ENCODE measurements around the gene ANXA8. TPM values are rescaled to one million over a fixed set of nuclear protein-coding genes. Genes with fewer than 3 reads are reported as not detected.
"Not testable (repeated sequence)": the region's sequence is repeated elsewhere in the genome, so short reads cannot be mapped to it uniquely, and the experiment has no call there.

Gene ANXA8
- total and polyA plus RNA-seq, 2 experiments from 2014 or later, result 87.6 to 213 TPM

GRCh38 chr10:47481768-47482181 lies 2.1 kb downstream of the ANXA8 start:
- not testable (repeated sequence) for H2AFZ ChIP-seq; H3K79me2 ChIP-seq; H3K27me3 ChIP-seq; DNase-seq (ENCODE audit: low spot score); H3K36me3 ChIP-seq (replicated peaks; ENCODE audit: insufficient read depth, low read depth); H3K9me3 ChIP-seq (ENCODE audit: low read depth); H3K9me2 ChIP-seq (replicated peaks; ENCODE audit: insufficient read depth); H3K27ac ChIP-seq; H3K4me2 ChIP-seq; H4K20me1 ChIP-seq (ENCODE audit: insufficient read depth, poor library complexity, severe bottlenecking); H3K4me1 ChIP-seq (ENCODE audit: insufficient read depth); H3K4me3 ChIP-seq
- WGBS (ENCODE audit: low lambda C conversion rate, missing lambda C conversion rate), result 82% methylated on average over 5 of the region's 6 CpGs

GRCh38 chr10:47481182-47481766 lies 2.6 kb downstream of the ANXA8 start:
- not testable (repeated sequence) for H3K9me2 ChIP-seq (replicated peaks; ENCODE audit: insufficient read depth); H4K20me1 ChIP-seq (ENCODE audit: insufficient read depth, poor library complexity, severe bottlenecking); H3K27ac ChIP-seq; H3K4me2 ChIP-seq; H2AFZ ChIP-seq; H3K9me3 ChIP-seq (ENCODE audit: low read depth); H3K79me2 ChIP-seq; H3K27me3 ChIP-seq; H3K36me3 ChIP-seq (replicated peaks; ENCODE audit: insufficient read depth, low read depth); H3K4me1 ChIP-seq (ENCODE audit: insufficient read depth); H3K4me3 ChIP-seq
- peak; percentile 23 for DNase-seq (ENCODE audit: low spot score)
- 38% methylated on average over 7 of the region's 10 CpGs for WGBS (ENCODE audit: low lambda C conversion rate, missing lambda C conversion rate)

GRCh38 chr10:47480133-47480532 lies 3.8 kb downstream of the ANXA8 start:
- not testable (repeated sequence) for H3K36me3 ChIP-seq (replicated peaks; ENCODE audit: insufficient read depth, low read depth); H3K4me2 ChIP-seq; H3K4me1 ChIP-seq (ENCODE audit: insufficient read depth); DNase-seq (ENCODE audit: low spot score); H3K4me3 ChIP-seq; H2AFZ ChIP-seq; H3K79me2 ChIP-seq; H3K27ac ChIP-seq; H3K9me2 ChIP-seq (replicated peaks; ENCODE audit: insufficient read depth); H4K20me1 ChIP-seq (ENCODE audit: insufficient read depth, poor library complexity, severe bottlenecking); H3K27me3 ChIP-seq; H3K9me3 ChIP-seq (ENCODE audit: low read depth)
- WGBS (ENCODE audit: low lambda C conversion rate, missing lambda C conversion rate), result 39% methylated on average over 2 of the region's 3 CpGs

- H3K9me2 ChIP-seq (replicated peaks; ENCODE audit: insufficient read depth); H3K9me3 ChIP-seq (ENCODE audit: low read depth); H3K4me2 ChIP-seq; H3K27me3 ChIP-seq; DNase-seq (ENCODE audit: low spot score); H3K4me3 ChIP-seq; H3K36me3 ChIP-seq (replicated peaks; ENCODE audit: insufficient read depth, low read depth); H3K27ac ChIP-seq; H3K79me2 ChIP-seq; H2AFZ ChIP-seq; H3K4me1 ChIP-seq (ENCODE audit: insufficient read depth); H4K20me1 ChIP-seq (ENCODE audit: insufficient read depth, poor library complexity, severe bottlenecking): not testable (repeated sequence)
- WGBS (ENCODE audit: low lambda C conversion rate, missing lambda C conversion rate), result 62% methylated on average over 3 of the region's 5 CpGs
These were observed 5.8 kb downstream of the ANXA8 start for GRCh38 chr10:47478114-47478513.

- H4K20me1 ChIP-seq (ENCODE audit: insufficient read depth, poor library complexity, severe bottlenecking); H3K27me3 ChIP-seq; H3K9me2 ChIP-seq (replicated peaks; ENCODE audit: insufficient read depth); H2AFZ ChIP-seq; H3K36me3 ChIP-seq (replicated peaks; ENCODE audit: insufficient read depth, low read depth); H3K4me2 ChIP-seq; H3K9me3 ChIP-seq (ENCODE audit: low read depth); H3K27ac ChIP-seq; H3K4me1 ChIP-seq (ENCODE audit: insufficient read depth); DNase-seq (ENCODE audit: low spot score); H3K79me2 ChIP-seq; H3K4me3 ChIP-seq: not testable (repeated sequence)
- WGBS (ENCODE audit: low lambda C conversion rate, missing lambda C conversion rate), result 96% methylated on average over 10 of the region's 11 CpGs
These were observed 6.8 kb downstream of the ANXA8 start for GRCh38 chr10:47477078-47477477.

- not testable (repeated sequence) for H3K79me2 ChIP-seq; H3K9me2 ChIP-seq (replicated peaks; ENCODE audit: insufficient read depth); H3K4me1 ChIP-seq (ENCODE audit: insufficient read depth); H3K27me3 ChIP-seq; DNase-seq (ENCODE audit: low spot score); H3K36me3 ChIP-seq (replicated peaks; ENCODE audit: insufficient read depth, low read depth); H4K20me1 ChIP-seq (ENCODE audit: insufficient read depth, poor library complexity, severe bottlenecking); H3K4me2 ChIP-seq; H3K4me3 ChIP-seq; H3K9me3 ChIP-seq (ENCODE audit: low read depth); H2AFZ ChIP-seq; H3K27ac ChIP-seq
- 80% methylated on average over 5 of the region's 5 CpGs for WGBS (ENCODE audit: low lambda C conversion rate, missing lambda C conversion rate)
These were observed 8.8 kb downstream of the ANXA8 start for GRCh38 chr10:47475101-47475500.

GRCh38 chr10:47473516-47473915 lies 10.4 kb downstream of the ANXA8 start:
- H2AFZ ChIP-seq; H3K9me3 ChIP-seq (ENCODE audit: low read depth); H3K79me2 ChIP-seq; H4K20me1 ChIP-seq (ENCODE audit: insufficient read depth, poor library complexity, severe bottlenecking); H3K4me2 ChIP-seq; H3K4me3 ChIP-seq; H3K9me2 ChIP-seq (replicated peaks; ENCODE audit: insufficient read depth); H3K27me3 ChIP-seq; H3K27ac ChIP-seq; H3K36me3 ChIP-seq (replicated peaks; ENCODE audit: insufficient read depth, low read depth); H3K4me1 ChIP-seq (ENCODE audit: insufficient read depth); DNase-seq (ENCODE audit: low spot score): not testable (repeated sequence)
- no CpG with 5 or more reads among the region's 7 CpGs for WGBS (ENCODE audit: low lambda C conversion rate, missing lambda C conversion rate)

- H3K27me3 ChIP-seq; H2AFZ ChIP-seq; H3K4me2 ChIP-seq; H3K4me3 ChIP-seq; H3K79me2 ChIP-seq; H4K20me1 ChIP-seq (ENCODE audit: insufficient read depth, poor library complexity, severe bottlenecking); H3K9me3 ChIP-seq (ENCODE audit: low read depth); H3K27ac ChIP-seq; H3K9me2 ChIP-seq (replicated peaks; ENCODE audit: insufficient read depth); H3K36me3 ChIP-seq (replicated peaks; ENCODE audit: insufficient read depth, low read depth); DNase-seq (ENCODE audit: low spot score); H3K4me1 ChIP-seq (ENCODE audit: insufficient read depth): not testable (repeated sequence)
- WGBS (ENCODE audit: low lambda C conversion rate, missing lambda C conversion rate), result 90% methylated on average over 1 of the region's 3 CpGs
These were observed 11.3 kb downstream of the ANXA8 start for GRCh38 chr10:47472647-47473046.

- not testable (repeated sequence) for H3K79me2 ChIP-seq; DNase-seq (ENCODE audit: low spot score); H3K36me3 ChIP-seq (replicated peaks; ENCODE audit: insufficient read depth, low read depth); H3K4me3 ChIP-seq; H3K4me2 ChIP-seq; H3K27ac ChIP-seq; H3K27me3 ChIP-seq; H4K20me1 ChIP-seq (ENCODE audit: insufficient read depth, poor library complexity, severe bottlenecking); H3K9me2 ChIP-seq (replicated peaks; ENCODE audit: insufficient read depth); H3K4me1 ChIP-seq (ENCODE audit: insufficient read depth); H3K9me3 ChIP-seq (ENCODE audit: low read depth); H2AFZ ChIP-seq
- no CpG with 5 or more reads among the region's 5 CpGs for WGBS (ENCODE audit: low lambda C conversion rate, missing lambda C conversion rate)
These were observed 11.8 kb downstream of the ANXA8 start for GRCh38 chr10:47472072-47472471.
